ENCODE results near the gene KRT14. TPM values are rescaled to one million over a fixed set of nuclear protein-coding genes. Genes with fewer than 3 reads are reported as not detected.

Gene KRT14
- total RNA-seq, 3 donors from 2014 or later: 0.67 TPM; not detected in 2

GRCh38 chr17:41540921-41541625 is 45.6 kb downstream of the KRT14 start:
- H3K4me1 ChIP-seq (ENCODE audit: low read depth): peaks cover 23% of the 10 kb centered on the region
- no peaks in the 10 kb centered on the region for H3K36me3 ChIP-seq (ENCODE audit: low read depth)
- DNase-seq (no peak), ATAC-seq (peak; percentile 66)
- no peak for TF ChIP-seq CTCF (IDR thresholded peaks at IDR 0.05)
- H3K9me3 ChIP-seq: no peaks in the 10 kb centered on the region
- intact Hi-C loops (cut with DNase I, micrococcal nuclease): loop anchor here (10.0 kb wide), 3 partner anchors 94 to 636 kb away; no protein-coding TSS in a partner anchor
- no peak overlapping the region for H3K4me3 ChIP-seq

GRCh38 chr17:41539979-41540701 is 46.6 kb downstream of the KRT14 start:
- DNase-seq (no peak), ATAC-seq (no peak)
- Histone ChIP-seq H3K4me3 (no peak overlapping the region), H3K9me3 (no peaks in the 10 kb centered on the region), H3K4me1 (ENCODE audit: low read depth) (peaks cover 27% of the 10 kb centered on the region), H3K36me3 (ENCODE audit: low read depth) (no peaks in the 10 kb centered on the region)
- TF ChIP-seq CTCF (IDR thresholded peaks at IDR 0.05): no peak
- intact Hi-C loops (cut with DNase I, micrococcal nuclease): loop anchor here (10.0 kb wide), 3 partner anchors 95 to 635 kb away; no protein-coding TSS in a partner anchor

GRCh38 chr17:41539071-41539492 is 47.6 kb downstream of the KRT14 start:
- DNase-seq (no peak), ATAC-seq (no peak)
- Histone ChIP-seq H3K9me3 (no peaks in the 10 kb centered on the region), H3K4me1 (ENCODE audit: low read depth) (peaks cover 17% of the 10 kb centered on the region), H3K36me3 (ENCODE audit: low read depth) (no peaks in the 10 kb centered on the region), H3K4me3 (no peak overlapping the region)
- no peak for TF ChIP-seq CTCF (IDR thresholded peaks at IDR 0.05)
- intact Hi-C loops (cut with DNase I, micrococcal nuclease): no loop called here

- Histone ChIP-seq H3K4me1 (ENCODE audit: low read depth) (peaks cover 16% of the 10 kb centered on the region), H3K4me3 (no peak overlapping the region), H3K36me3 (ENCODE audit: low read depth) (no peaks in the 10 kb centered on the region), H3K9me3 (no peaks in the 10 kb centered on the region)
- no peak for TF ChIP-seq CTCF (IDR thresholded peaks at IDR 0.05)
- DNase-seq (no peak), ATAC-seq (no peak)
- intact Hi-C loops (cut with DNase I, micrococcal nuclease): no loop called here
These were observed 48.1 kb downstream of the KRT14 start for GRCh38 chr17:41538565-41538991.

GRCh38 chr17:41537990-41538389 is 48.7 kb downstream of the KRT14 start:
- DNase-seq (no peak), ATAC-seq (no peak)
- H3K4me3 ChIP-seq: no peak overlapping the region
- H3K9me3 ChIP-seq: no peaks in the 10 kb centered on the region
- intact Hi-C loops (cut with DNase I, micrococcal nuclease): no loop called here
- H3K4me1 ChIP-seq (ENCODE audit: low read depth): peaks cover 16% of the 10 kb centered on the region
- TF ChIP-seq CTCF (IDR thresholded peaks at IDR 0.05): no peak
- no peaks in the 10 kb centered on the region for H3K36me3 ChIP-seq (ENCODE audit: low read depth)
